HCT116 (cell line): Measurements from ENCODE around the gene NINJ2. TPM values are rescaled to one million over a fixed set of nuclear protein-coding genes. Genes with fewer than 3 reads are reported as not detected.

Experiments used
- ATAC-seq: fragments of 200-7000 bp; cut with Tn5 transposase; 2 replicates; pipeline ENCODE4 v1.9.1; 2020; ENCODE audit warnings: mild to moderate bottlenecking, moderate library complexity
- BruUV-seq: library from RNA; stranded (reverse); fragments of 400-500 nt; replicated peaks from 2 replicates; lab custom pipeline; 2021; lab: Mats Ljungman, UMichigan
- CTCF ChIA-PET: fragments of 300-600 bp; sonication (Branson Sonifier 250); formaldehyde crosslinking; loops from one replicate; lab custom pipeline; 2021; ENCODE audit warnings: antibody characterized with exemption; lab: Charles Lee
- POLR2A ChIA-PET: fragments of 300-600, 350-600 bp; sonication (Branson Sonifier 250); formaldehyde crosslinking; loops from one replicate; lab custom pipeline; 2021; ENCODE audit warnings: antibody characterized with exemption; lab: Charles Lee
- RAD21 ChIA-PET, 2 experiments: fragments of 300-600 bp; sonication (Branson Sonifier 250); formaldehyde crosslinking; loops; one replicate each; lab custom pipeline; 2023; ENCODE audit warnings: low total read pairs in 2 of 2; ENCODE audit not compliant: uncharacterized antibody in 2 of 2, unreplicated experiment in 2 of 2, low non-redundant PET in 1 of 2; lab: Charles Lee
- DNase-seq: peaks from one replicate; pipeline ENCODE4 v3.0.0-alpha.2; 2010; ENCODE audit warnings: low read depth, low spot score
- H2AFZ ChIP-seq: fragments of 200-600 bp; shearing (Covaris generic), sonication (generic); 2 replicates; pipeline ENCODE4 v1.6.1; 2017; ENCODE audit warnings: low read depth, mixed run types, mixed read lengths, antibody characterized with exemption, low read length; ENCODE audit not compliant: poor library complexity, severe bottlenecking
- H3K27ac ChIP-seq: 2 replicates; pipeline ENCODE4 v1.5.1; 2012; ENCODE audit warnings: low read depth, low read length
- H3K27me3 ChIP-seq: fragments of 200-600 bp; sonication (generic); 2 replicates; pipeline ENCODE4 v1.6.1; 2016; ENCODE audit warnings: mixed run types, low read length, mixed read lengths; ENCODE audit not compliant: insufficient read depth
- H3K36me3 ChIP-seq, 2 experiments: fragments of 200-500 bp in 1 of 2; fragments of 200-600 bp in 1 of 2; sonication (Bioruptor generic) in 1 of 2; sonication (generic) in 1 of 2; 2 replicates each; pipeline versions ENCODE4 v1.5.1 to v1.6.1; 2014 to 2016; ENCODE audit warnings: low read length in 2 of 2, inconsistent platforms in 1 of 2, mixed read lengths in 1 of 2, mixed run types in 1 of 2; ENCODE audit not compliant: insufficient read depth in 2 of 2, control insufficient read depth in 1 of 2
- H3K4me1 ChIP-seq, 2 experiments: fragments of 200-600 bp in 1 of 2; sonication (generic) in 1 of 2; 2 replicates each; pipeline versions ENCODE4 v1.5.1 to v1.6.1; 2012 to 2017; ENCODE audit warnings: low read length in 2 of 2, inconsistent platforms in 1 of 2, mild to moderate bottlenecking in 1 of 2, mixed read lengths in 1 of 2, mixed run types in 1 of 2, moderate library complexity in 1 of 2; ENCODE audit not compliant: insufficient read depth in 2 of 2, control insufficient read depth in 1 of 2
- H3K4me2 ChIP-seq: fragments of 200-600 bp; sonication (generic); 2 replicates; pipeline ENCODE4 v1.6.1; 2017; ENCODE audit warnings: mixed run types, low read length, mixed read lengths
- H3K4me3 ChIP-seq, 2 experiments: fragments of 200-600 bp in 1 of 2; sonication (generic) in 1 of 2; replicated peaks in 1 of 2; 2 replicates each; pipeline ENCODE4 v1.5.1; 2011 to 2016; ENCODE audit warnings: low read length in 2 of 2, control low read depth in 1 of 2, low read depth in 1 of 2, mild to moderate bottlenecking in 1 of 2, mixed read lengths in 1 of 2, mixed run types in 1 of 2
- H3K79me2 ChIP-seq: fragments of 200-600 bp; sonication (generic); 2 replicates; pipeline ENCODE4 v1.6.1; 2017; ENCODE audit warnings: mild to moderate bottlenecking, mixed run types, low read length, moderate library complexity, mixed read lengths; ENCODE audit not compliant: insufficient read depth
- H3K9ac ChIP-seq: fragments of 200-600 bp; sonication (generic); 2 replicates; pipeline ENCODE4 v1.6.1; 2016; ENCODE audit warnings: low read length, mixed read lengths
- H3K9me2 ChIP-seq: fragments of 200-600 bp; sonication (generic), shearing (Covaris generic); 2 replicates; pipeline ENCODE4 v1.6.1; 2017; ENCODE audit warnings: mixed run types, mild to moderate bottlenecking, moderate library complexity; ENCODE audit not compliant: insufficient read depth
- H3K9me3 ChIP-seq, 2 experiments: fragments of 200-500 bp in 1 of 2; fragments of 200-600 bp in 1 of 2; sonication (Bioruptor generic) in 1 of 2; sonication (generic) in 1 of 2; 2 replicates each; pipeline ENCODE4 v1.6.1; 2014 to 2017; ENCODE audit warnings: low read length in 2 of 2, mixed read lengths in 2 of 2, inconsistent platforms in 1 of 2, low read depth in 1 of 2, mild to moderate bottlenecking in 1 of 2, mixed run types in 1 of 2, moderate library complexity in 1 of 2; ENCODE audit not compliant: control insufficient read depth in 1 of 2, insufficient read depth in 1 of 2
- H4K20me1 ChIP-seq: fragments of 200-600 bp; sonication (generic), shearing (Covaris generic); 2 replicates; pipeline ENCODE4 v1.6.1; 2017; ENCODE audit warnings: mixed run types, mild to moderate bottlenecking, moderate library complexity; ENCODE audit not compliant: insufficient read depth
- ATF3 ChIP-seq: IDR thresholded peaks from 2 replicates; pipeline ENCODE4 v1.6.1; 2012
- CEBPB ChIP-seq: IDR thresholded peaks from 2 replicates; pipeline ENCODE4 v1.6.1; 2012; ENCODE audit warnings: low read depth
- EGR1 ChIP-seq: IDR thresholded peaks from 2 replicates; pipeline ENCODE4 v1.6.1; 2012; ENCODE audit warnings: low read depth
- ELF1 ChIP-seq: IDR thresholded peaks from 2 replicates; pipeline ENCODE4 v1.6.1; 2012; ENCODE audit warnings: low read depth, borderline replicate concordance
- EZH2 ChIP-seq: fragments of 200-600 bp; sonication (generic); IDR thresholded peaks from 2 replicates; pipeline ENCODE4 v1.6.1; 2017; ENCODE audit warnings: antibody characterized with exemption, mixed run types
- EZH2phosphoT487 ChIP-seq: fragments of 200-600 bp; IDR thresholded peaks from 2 replicates; pipeline ENCODE4 v1.6.1; 2018; ENCODE audit warnings: antibody characterized with exemption, borderline replicate concordance
- FOSL1 ChIP-seq: IDR thresholded peaks from 2 replicates; pipeline ENCODE4 v1.6.1; 2012; ENCODE audit warnings: low read depth
- JUND ChIP-seq: IDR thresholded peaks from 2 replicates; pipeline ENCODE4 v1.6.1; 2012
- POLR2A ChIP-seq: IDR thresholded peaks from 2 replicates; pipeline ENCODE4 v1.7.0; 2011; ENCODE audit warnings: borderline replicate concordance; ENCODE audit not compliant: insufficient read depth, insufficient read length; ENCODE audit errors: extremely low read depth
- POLR2AphosphoS5 ChIP-seq: IDR thresholded peaks from 2 replicates; pipeline ENCODE4 v1.6.1; 2011; ENCODE audit warnings: mild to moderate bottlenecking, low read depth, low read length, moderate library complexity
- RAD21 ChIP-seq: IDR thresholded peaks from 2 replicates; pipeline ENCODE4 v1.6.1; 2012; ENCODE audit warnings: low read depth, mild to moderate bottlenecking
- REST ChIP-seq: IDR thresholded peaks from 2 replicates; pipeline ENCODE4 v1.6.1; 2012; ENCODE audit warnings: low read depth
- SIN3A ChIP-seq: IDR thresholded peaks from 2 replicates; pipeline ENCODE4 v1.6.1; 2012; ENCODE audit warnings: low read depth
- TCF7L2 ChIP-seq: IDR thresholded peaks from 2 replicates; pipeline ENCODE4 v1.7.0; 2011; ENCODE audit warnings: borderline replicate concordance, inconsistent platforms; ENCODE audit not compliant: insufficient read depth, insufficient read length; ENCODE audit errors: extremely low read depth
- ZBTB33 ChIP-seq: IDR thresholded peaks from 2 replicates; pipeline ENCODE4 v1.6.1; 2011; ENCODE audit warnings: mild to moderate bottlenecking, low read length, moderate library complexity; ENCODE audit not compliant: insufficient replicate concordance; ENCODE audit errors: extremely low read depth
- ZNF274 ChIP-seq: fragments of 200-500 bp; sonication (Bioruptor generic); IDR thresholded peaks from 2 replicates; pipeline ENCODE4 v1.6.1; 2014; ENCODE audit warnings: mild to moderate bottlenecking, low read depth, low read length, inconsistent platforms
- intact Hi-C: fragments of 100-400 bp; cut with micrococcal nuclease; formaldehyde crosslinking; loops from 2 replicates; pipeline ENCODE4 v1.10.0; 2022
- total RNA-seq: library from RNA; stranded (reverse); gene quantifications from one replicate; pipeline ENCODE4 v1.2.1, GENCODE V29; 2021; ENCODE audit not compliant: unreplicated experiment

Gene NINJ2
- total RNA-seq, 1 experiment from 2014 or later = not detected

- Histone ChIP-seq H3K36me3 (no peaks in the 10 kb centered on the region), H3K4me1 (peaks cover 0 to 12% of the 10 kb centered on the region in 2 experiments; a peak in 2 of 4 replicates), H3K27me3 (no peaks in the 10 kb centered on the region), H3K4me2 (no peak overlapping the region), H2AFZ (no peak overlapping the region), H3K4me3 (no peak overlapping the region), H3K9me3 (no peaks in the 10 kb centered on the region), H3K9me2 (no peaks in the 10 kb centered on the region), H4K20me1 (no peaks in the 10 kb centered on the region), H3K9ac (no peak overlapping the region), H3K79me2 (no peaks in the 10 kb centered on the region), H3K27ac (no peak overlapping the region)
- TF ChIP-seq ATF3 = no peak
- no peak for TF ChIP-seq ZNF274
- TF ChIP-seq POLR2AphosphoS5 = no peak
- TF ChIP-seq EGR1 = no peak
- TF ChIP-seq REST = no peak
- no peak for TF ChIP-seq FOSL1
- no peak for TF ChIP-seq JUND
- no peak for TF ChIP-seq RAD21
- TF ChIP-seq CEBPB = no peak
- TF ChIP-seq SIN3A = no peak
- no peak for TF ChIP-seq TCF7L2
- TF ChIP-seq EZH2phosphoT487 = no peak
- TF ChIP-seq ZBTB33 = no peak
- TF ChIP-seq POLR2A = no peak
- TF ChIP-seq ELF1 = no peak
- no peak for TF ChIP-seq EZH2
- BruUV-seq = no TSS peak
- intact Hi-C loops = no loop called here
- ATAC-seq (no peak), DNase-seq (no peak)
- ChIA-PET POLR2A (no interaction called here), RAD21 (no interaction called here), CTCF (interaction anchor here (0.7 kb wide), 1 partner anchor 83 kb away, joined by 9 read pairs; the partner anchor contains the start of gene WNK1)
Measured at GRCh38 chr12:669576-669945, 6.3 kb upstream of the NINJ2 start.
